Osteoblast (primary cell): Measurements from ENCODE around the gene PARD3B. TPM values are rescaled to one million over a fixed set of nuclear protein-coding genes. Genes with fewer than 3 reads are reported as not detected.

ENCODE experiments used
- DNase-seq: peaks from one replicate; pipeline ENCODE4 v3.0.0; 2011; ENCODE audit warnings: low spot score, mixed read lengths; ENCODE audit not compliant: insufficient read length; ENCODE audit errors: missing footprints
- H2AFZ ChIP-seq: 2 replicates; pipeline ENCODE4 v1.6.0; 2011; ENCODE audit warnings: mild to moderate bottlenecking, low read length
- H3K27ac ChIP-seq: 2 replicates; pipeline ENCODE4 v1.5.1; 2011; ENCODE audit warnings: mild to moderate bottlenecking, low read depth, low read length, moderate library complexity
- H3K27me3 ChIP-seq: 2 replicates; pipeline ENCODE4 v1.6.0; 2012; ENCODE audit warnings: mild to moderate bottlenecking, control low read depth, inconsistent platforms, low read length, moderate library complexity; ENCODE audit not compliant: insufficient read depth
- H3K36me3 ChIP-seq: 2 replicates; pipeline ENCODE4 v1.5.1; 2011; ENCODE audit warnings: mild to moderate bottlenecking, low read length, control low read depth, moderate library complexity; ENCODE audit not compliant: insufficient read depth
- H3K4me1 ChIP-seq: 2 replicates; pipeline ENCODE4 v1.5.1; 2011; ENCODE audit warnings: mild to moderate bottlenecking, low read length, control low read depth, moderate library complexity; ENCODE audit not compliant: insufficient read depth
- H3K4me2 ChIP-seq: 2 replicates; pipeline ENCODE4 v1.6.0; 2011; ENCODE audit warnings: mild to moderate bottlenecking, low read length; ENCODE audit not compliant: insufficient read depth
- H3K4me3 ChIP-seq: fragments of 200-600 bp; sonication (generic); 3 replicates; pipeline ENCODE4 v1.5.1; 2012; ENCODE audit warnings: mild to moderate bottlenecking, low read length, inconsistent platforms; ENCODE audit not compliant: insufficient read depth
- H3K79me2 ChIP-seq: 2 replicates; pipeline ENCODE4 v1.6.0; 2012; ENCODE audit warnings: mild to moderate bottlenecking, low read length, control low read depth, inconsistent platforms; ENCODE audit not compliant: insufficient read depth
- H3K9me3 ChIP-seq: 2 replicates; pipeline ENCODE4 v1.5.1; 2011; ENCODE audit warnings: low read depth, low read length, control low read depth
- H4K20me1 ChIP-seq: 2 replicates; pipeline ENCODE4 v1.6.0; 2012; ENCODE audit warnings: mild to moderate bottlenecking, low read length, control low read depth; ENCODE audit not compliant: insufficient read depth
- total RNA-seq: library from RNA; depleted of rRNA; stranded (reverse); fragments of >200 nt; gene quantifications from 2 replicates; pipeline ENCODE4 v1.2.3, GENCODE V29; 2012
- TF ChIP-seq, protein P1 (sequence below): IDR thresholded peaks from 2 replicates; pipeline ENCODE4 v1.5.1; 2011; ENCODE audit warnings: mild to moderate bottlenecking, low read depth, low read length, moderate library complexity; ENCODE audit errors: extremely low read depth

PARD3B gene
- total RNA-seq, 1 donor: 22.4 TPM

GRCh38 chr2:205010196-205010595 is 464.9 kb downstream of the PARD3B start:
- Histone ChIP-seq H3K4me1 (no peaks in the 10 kb centered on the region), H3K4me3 (no peak overlapping the region), H2AFZ (no peak overlapping the region), H3K36me3 (no peaks in the 10 kb centered on the region), H3K27ac (no peak overlapping the region), H3K4me2 (no peak overlapping the region), H3K9me3 (no peaks in the 10 kb centered on the region), H3K79me2 (no peaks in the 10 kb centered on the region), H3K27me3 (no peaks in the 10 kb centered on the region), H4K20me1 (no peaks in the 10 kb centered on the region)
- DNase-seq: no peak
- TF ChIP-seq, protein P1, sequence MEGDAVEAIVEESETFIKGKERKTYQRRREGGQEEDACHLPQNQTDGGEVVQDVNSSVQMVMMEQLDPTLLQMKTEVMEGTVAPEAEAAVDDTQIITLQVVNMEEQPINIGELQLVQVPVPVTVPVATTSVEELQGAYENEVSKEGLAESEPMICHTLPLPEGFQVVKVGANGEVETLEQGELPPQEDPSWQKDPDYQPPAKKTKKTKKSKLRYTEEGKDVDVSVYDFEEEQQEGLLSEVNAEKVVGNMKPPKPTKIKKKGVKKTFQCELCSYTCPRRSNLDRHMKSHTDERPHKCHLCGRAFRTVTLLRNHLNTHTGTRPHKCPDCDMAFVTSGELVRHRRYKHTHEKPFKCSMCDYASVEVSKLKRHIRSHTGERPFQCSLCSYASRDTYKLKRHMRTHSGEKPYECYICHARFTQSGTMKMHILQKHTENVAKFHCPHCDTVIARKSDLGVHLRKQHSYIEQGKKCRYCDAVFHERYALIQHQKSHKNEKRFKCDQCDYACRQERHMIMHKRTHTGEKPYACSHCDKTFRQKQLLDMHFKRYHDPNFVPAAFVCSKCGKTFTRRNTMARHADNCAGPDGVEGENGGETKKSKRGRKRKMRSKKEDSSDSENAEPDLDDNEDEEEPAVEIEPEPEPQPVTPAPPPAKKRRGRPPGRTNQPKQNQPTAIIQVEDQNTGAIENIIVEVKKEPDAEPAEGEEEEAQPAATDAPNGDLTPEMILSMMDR: no peak

- no peak overlapping the region for H2AFZ ChIP-seq
- no peaks in the 10 kb centered on the region for H4K20me1 ChIP-seq
- H3K36me3 ChIP-seq: no peaks in the 10 kb centered on the region
- H3K4me1 ChIP-seq: no peaks in the 10 kb centered on the region
- H3K4me2 ChIP-seq: no peak overlapping the region
- no peaks in the 10 kb centered on the region for H3K27me3 ChIP-seq
- TF ChIP-seq, protein P1: no peak
- no peaks in the 10 kb centered on the region for H3K9me3 ChIP-seq
- no peak for DNase-seq
- no peaks in the 10 kb centered on the region for H3K79me2 ChIP-seq
- H3K4me3 ChIP-seq: no peak overlapping the region
- H3K27ac ChIP-seq: no peak overlapping the region
These were observed 465.8 kb downstream of the PARD3B start for GRCh38 chr2:205011031-205011430.

GRCh38 chr2:205012961-205013360 is 467.7 kb downstream of the PARD3B start:
- Histone ChIP-seq H4K20me1 (no peaks in the 10 kb centered on the region), H3K4me2 (no peak overlapping the region), H3K79me2 (no peaks in the 10 kb centered on the region), H3K36me3 (no peaks in the 10 kb centered on the region), H3K27ac (no peak overlapping the region), H2AFZ (no peak overlapping the region), H3K4me1 (no peaks in the 10 kb centered on the region), H3K9me3 (no peaks in the 10 kb centered on the region), H3K4me3 (no peak overlapping the region), H3K27me3 (no peaks in the 10 kb centered on the region)
- DNase-seq: no peak
- TF ChIP-seq, protein P1: no peak

DNA sequence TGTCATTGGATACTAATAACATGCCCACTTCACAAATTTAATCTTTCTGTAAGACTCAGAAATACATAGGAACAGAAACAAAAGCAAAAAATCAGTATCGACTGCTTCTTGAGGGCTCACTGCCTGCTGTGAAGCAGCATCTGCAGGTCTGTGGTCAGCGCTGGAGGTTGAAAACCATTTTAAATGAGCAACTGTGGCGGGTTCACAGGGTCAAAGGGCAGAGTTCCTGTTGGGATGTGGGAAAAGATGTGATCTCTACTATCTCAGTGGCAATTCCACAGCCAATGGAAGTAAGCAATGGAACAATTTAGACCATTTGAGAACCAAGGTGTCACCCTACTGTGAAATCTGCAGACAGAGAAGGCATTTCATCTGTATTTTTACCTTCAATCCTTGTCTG is 468.3 kb downstream of the PARD3B start:
- TF ChIP-seq, protein P1: no peak
- no peak for DNase-seq
- Histone ChIP-seq H3K79me2 (no peaks in the 10 kb centered on the region), H2AFZ (no peak overlapping the region), H4K20me1 (no peaks in the 10 kb centered on the region), H3K4me1 (no peaks in the 10 kb centered on the region), H3K27ac (no peak overlapping the region), H3K4me3 (no peak overlapping the region), H3K36me3 (no peaks in the 10 kb centered on the region), H3K4me2 (no peak overlapping the region), H3K27me3 (no peaks in the 10 kb centered on the region), H3K9me3 (no peaks in the 10 kb centered on the region)
